NCI-H2227 treated with DMSO at 0.1 percent for 48 hours (cell line): Measurements from ENCODE around the gene CCBE1.
"Not testable (repeated sequence)": the region's sequence is repeated elsewhere in the genome, so short reads cannot be mapped to it uniquely, and the experiment has no call there.

ENCODE experiments used
- DNase-seq: peaks from one replicate; lab custom pipeline; 2025; lab: John Stamatoyannopoulos, UW

CCBE1 gene

GRCh38 chr18:59539108-59539507 lies 158.1 kb downstream of the CCBE1 start:
- DNase-seq, result no peak

- no peak for DNase-seq
Observed at GRCh38 chr18:59537579-59537978, 159.6 kb downstream of the CCBE1 start.

DNA sequence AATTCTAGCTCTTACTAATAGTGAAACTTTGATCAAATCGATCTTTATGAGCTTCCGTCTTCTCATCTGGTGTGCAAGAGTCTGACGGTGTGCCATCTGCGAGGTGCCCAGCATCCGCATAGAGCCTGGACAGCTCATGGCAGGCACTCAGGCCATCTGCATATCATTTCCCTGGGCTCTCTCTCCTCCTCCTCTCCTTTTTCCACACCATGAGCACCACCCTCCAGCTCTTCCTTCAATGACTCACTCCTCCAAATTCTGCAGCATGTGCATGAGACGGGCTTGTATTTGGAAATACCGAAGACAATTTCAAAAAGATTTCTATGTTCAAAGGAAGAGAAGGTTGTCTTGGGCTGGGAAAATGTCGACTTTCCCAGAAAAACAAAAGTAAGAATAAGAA lies 161.1 kb downstream of the CCBE1 start:
- no peak for DNase-seq

- DNase-seq, result no peak
Observed at GRCh38 chr18:59535055-59535454, 162.2 kb downstream of the CCBE1 start.

DNA sequence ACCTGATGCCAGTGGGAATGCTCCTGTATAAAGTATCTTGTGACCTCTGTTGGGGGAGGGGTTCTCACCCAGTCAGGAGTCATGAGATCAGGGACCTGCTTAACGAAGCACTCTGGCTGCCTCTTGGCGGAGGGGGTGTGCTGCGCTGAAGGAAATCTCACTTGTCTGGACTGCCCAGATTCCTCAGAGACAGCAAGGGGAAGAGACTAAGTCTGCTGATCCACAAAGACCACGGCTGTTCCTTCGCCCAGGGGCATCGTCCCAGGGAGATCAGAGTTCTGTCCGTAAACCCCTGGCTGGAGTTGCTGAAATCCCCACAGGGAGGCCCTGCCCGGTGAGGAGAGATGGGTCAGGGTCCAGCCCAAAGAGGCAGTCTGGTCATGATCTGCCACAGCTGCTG lies 168.4 kb downstream of the CCBE1 start:
- no peak for DNase-seq

- DNase-seq, result no peak
Observed at GRCh38 chr18:59520562-59521355, 176.5 kb downstream of the CCBE1 start.

- DNase-seq, result no peak
Observed at GRCh38 chr18:59518705-59519104, 178.5 kb downstream of the CCBE1 start.

- no peak for DNase-seq
Observed at GRCh38 chr18:59517446-59518165, 179.6 kb downstream of the CCBE1 start.

DNA sequence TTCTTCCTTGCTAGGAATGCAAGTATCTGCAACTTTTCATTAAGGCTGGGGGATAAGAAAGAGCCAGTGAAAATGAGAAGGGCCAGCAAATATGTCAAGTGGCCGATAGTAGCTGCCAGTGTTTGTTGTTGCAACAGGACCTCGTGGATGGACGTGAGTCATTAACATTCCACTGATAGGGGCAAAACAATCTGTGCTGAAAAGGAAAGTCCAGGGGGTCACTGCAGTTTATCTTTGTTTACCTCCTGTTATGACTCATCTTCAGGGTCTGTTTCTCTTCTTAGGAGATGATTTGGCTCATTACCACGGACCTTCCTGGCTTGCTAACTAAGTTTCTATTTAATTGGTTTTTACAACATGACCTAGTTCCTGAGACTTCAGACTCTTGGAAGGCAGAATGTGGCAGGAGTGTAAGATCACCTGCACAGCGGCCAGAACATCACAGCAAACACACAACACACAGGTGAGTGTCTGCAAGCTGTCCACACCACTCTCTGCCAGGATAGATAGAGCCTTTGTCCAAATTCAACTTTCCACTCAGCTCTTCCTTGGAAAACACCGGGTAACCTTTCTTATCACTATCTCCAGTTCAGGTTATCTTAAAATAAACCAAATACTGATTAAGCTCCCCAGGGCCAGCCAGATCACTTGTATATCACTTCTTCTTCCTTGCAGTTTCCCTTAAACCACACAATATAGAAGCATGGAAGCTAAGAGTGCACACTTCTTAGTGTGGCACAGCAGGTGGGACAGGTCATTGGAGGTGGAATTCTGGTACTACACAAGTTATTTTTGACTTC lies 180.7 kb downstream of the CCBE1 start:
- no peak for DNase-seq

GRCh38 chr18:59515956-59516355 lies 181.3 kb downstream of the CCBE1 start:
- not testable (repeated sequence) for DNase-seq

GRCh38 chr18:59515147-59515546 lies 182.1 kb downstream of the CCBE1 start:
- DNase-seq, result no peak

DNA sequence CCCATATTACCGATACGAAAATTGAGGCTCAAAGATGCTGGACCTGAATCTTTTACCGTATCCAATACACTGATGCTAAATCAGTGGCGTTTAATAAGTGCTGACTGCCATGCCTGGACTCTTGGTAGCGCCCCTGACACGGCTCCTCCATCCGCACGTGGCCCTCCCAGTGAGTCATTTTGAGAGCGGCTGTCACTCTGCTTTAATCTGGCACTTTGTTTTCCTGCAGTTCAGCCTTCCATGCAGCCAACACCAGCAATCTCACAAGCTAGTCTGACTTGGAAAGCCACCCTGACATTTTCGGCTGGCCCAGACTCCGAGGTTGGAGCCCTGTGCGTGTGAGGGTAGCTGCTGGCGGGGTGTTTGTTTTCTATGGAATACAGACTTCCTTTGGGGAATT lies 183.0 kb downstream of the CCBE1 start:
- peak; percentile 14 for DNase-seq

GRCh38 chr18:59512025-59512755 lies 185.0 kb downstream of the CCBE1 start:
- no peak for DNase-seq

GRCh38 chr18:59509481-59510442 lies 187.5 kb downstream of the CCBE1 start:
- no peak for DNase-seq

- no peak for DNase-seq
Observed at GRCh38 chr18:59505356-59505755, 191.9 kb downstream of the CCBE1 start.

DNA sequence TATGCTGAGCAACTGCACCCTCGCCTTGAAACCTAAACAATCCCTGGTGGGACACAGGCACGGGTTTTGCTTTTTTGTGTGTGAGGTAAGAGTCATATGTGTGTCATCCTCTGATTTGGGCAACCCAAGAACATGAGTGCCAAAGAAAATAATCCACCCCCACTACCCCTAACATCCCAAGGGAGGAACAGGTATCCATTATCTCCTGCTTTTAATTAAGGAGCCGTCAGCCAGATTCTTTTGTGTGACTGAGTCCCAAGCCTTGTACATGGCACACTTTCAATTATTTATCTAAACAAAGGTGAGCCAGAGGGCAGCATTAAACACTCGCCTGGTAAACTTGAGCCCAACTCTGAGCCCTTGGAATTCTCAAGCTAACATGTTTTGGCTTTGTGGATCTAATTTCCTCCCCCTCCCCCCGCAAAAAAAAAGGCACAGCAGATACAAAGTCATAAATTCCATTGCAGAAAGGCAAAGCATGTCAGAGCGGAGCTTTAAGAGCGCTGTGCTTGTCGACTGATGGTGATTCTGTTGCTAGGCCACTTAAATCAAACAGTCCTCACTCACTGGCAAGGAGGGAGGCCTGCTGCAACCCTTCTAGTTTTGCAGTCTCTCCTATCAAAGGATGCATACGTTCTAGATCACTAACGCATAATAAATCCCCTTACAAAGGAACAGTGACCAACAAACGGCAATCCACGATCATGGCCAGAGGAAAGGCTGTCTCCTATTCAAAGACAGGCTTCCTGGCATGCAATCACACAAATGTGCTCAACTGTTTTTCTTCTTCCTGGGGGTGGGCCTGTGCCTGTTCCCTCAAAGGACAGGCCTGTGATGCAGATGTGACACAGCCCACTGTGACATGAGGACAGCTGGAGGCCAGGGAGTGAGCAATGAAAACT lies 194.7 kb downstream of the CCBE1 start:
- no peak for DNase-seq

DNA sequence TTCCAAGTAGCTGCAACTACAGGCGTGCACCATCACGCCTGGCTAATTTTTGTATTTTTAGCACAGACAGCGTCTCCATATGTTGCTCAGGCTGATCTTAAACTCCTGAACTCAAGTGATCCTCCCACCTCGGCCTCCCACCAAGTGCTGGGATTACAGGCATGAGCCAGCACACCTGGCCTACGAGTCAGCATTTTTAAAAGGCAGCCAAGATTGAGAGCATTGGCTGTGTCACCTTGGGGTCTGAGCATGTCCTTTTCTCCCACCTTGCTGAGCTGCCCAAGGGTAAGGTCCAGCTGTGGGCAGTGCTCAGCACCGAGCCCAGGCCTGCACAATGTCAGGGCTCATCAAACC lies 195.3 kb downstream of the CCBE1 start:
- DNase-seq, result no peak

- no peak for DNase-seq
Observed at GRCh38 chr18:59500765-59501164, 196.5 kb downstream of the CCBE1 start.

- DNase-seq, result no peak
Observed at GRCh38 chr18:59498506-59499086, 198.6 kb downstream of the CCBE1 start.
